Fibroblast of lung (primary cell): ENCODE measurements around the gene APBB2. TPM values are rescaled to one million over a fixed set of nuclear protein-coding genes. Genes with fewer than 3 reads are reported as not detected.
A peak's percentile ranks its signal among the peaks of the same experiment; 100 is the strongest.

Experiments
- DNase-seq, 2 donors: peaks; one replicate each; pipeline versions ENCODE4 v3.0.0 to v3.0.0-alpha.2; 2010; ENCODE audit warnings: low read depth in 2 of 2
- H2AFZ ChIP-seq: 2 replicates; pipeline ENCODE4 v1.5.1; 2012; ENCODE audit warnings: low read length, control low read depth, inconsistent platforms
- H3K27ac ChIP-seq: 2 replicates; pipeline ENCODE4 v1.5.1; 2011; ENCODE audit warnings: low read length, control low read depth; ENCODE audit not compliant: insufficient read depth
- H3K27me3 ChIP-seq: 2 replicates; pipeline ENCODE4 v1.5.1; 2011; ENCODE audit warnings: mild to moderate bottlenecking, low read length; ENCODE audit not compliant: control insufficient read depth, insufficient read depth
- H3K36me3 ChIP-seq: 2 replicates; pipeline ENCODE4 v1.5.1; 2011; ENCODE audit warnings: low read length; ENCODE audit not compliant: control insufficient read depth, insufficient read depth
- H3K4me1 ChIP-seq: 2 replicates; pipeline ENCODE4 v1.5.1; 2011; ENCODE audit warnings: low read length; ENCODE audit not compliant: control insufficient read depth, insufficient read depth; ENCODE audit errors: extremely low read depth
- H3K4me2 ChIP-seq: 2 replicates; pipeline ENCODE4 v1.5.1; 2011; ENCODE audit warnings: low read length, control low read depth; ENCODE audit not compliant: insufficient read depth; ENCODE audit errors: extremely low read depth
- H3K4me3 ChIP-seq, 4 experiments: fragments of 200-600 bp in 1 of 4; sonication (generic) in 1 of 4; replicated peaks in 1 of 4; 2 replicates each; pipeline ENCODE4 v1.5.1; 2011 to 2016; ENCODE audit warnings: low read length in 4 of 4, low read depth in 3 of 4, mild to moderate bottlenecking in 3 of 4, control low read depth in 2 of 4, inconsistent platforms in 1 of 4, mixed read lengths in 1 of 4; ENCODE audit not compliant: insufficient read depth in 1 of 4; ENCODE audit errors: control extremely low read depth in 1 of 4
- H3K79me2 ChIP-seq: 2 replicates; pipeline ENCODE4 v1.5.1; 2012; ENCODE audit warnings: mild to moderate bottlenecking, low read length, inconsistent platforms; ENCODE audit not compliant: control insufficient read depth, insufficient read depth
- H3K9ac ChIP-seq: 2 replicates; pipeline ENCODE4 v1.5.1; 2011; ENCODE audit warnings: mild to moderate bottlenecking, low read length, control low read depth; ENCODE audit not compliant: insufficient read depth
- H3K9me3 ChIP-seq: 2 replicates; pipeline ENCODE4 v1.5.1; 2012; ENCODE audit warnings: low read depth, low read length; ENCODE audit not compliant: control insufficient read depth, insufficient read depth
- H4K20me1 ChIP-seq: 2 replicates; pipeline ENCODE4 v1.5.1; 2011; ENCODE audit warnings: low read length; ENCODE audit not compliant: control insufficient read depth, insufficient read depth; ENCODE audit errors: extremely low read depth
- CTCF ChIP-seq, 2 donors: IDR thresholded peaks in 1 of 2; conservative IDR thresholded peaks in 1 of 2; 1 replicate in 1 of 2; 2 replicates in 1 of 2; pipeline ENCODE4 v1.5.1; 2011 to 2012; ENCODE audit warnings: low read length in 2 of 2, control low read depth in 1 of 2, inconsistent platforms in 1 of 2, low read depth in 1 of 2, mild to moderate bottlenecking in 1 of 2
- EZH2 ChIP-seq: IDR thresholded peaks from 2 replicates; pipeline ENCODE4 v1.5.1; 2012; ENCODE audit warnings: low read length, control low read depth, mild to moderate bottlenecking; ENCODE audit errors: missing control alignments
- polyA plus RNA-seq, 2 donors: library from polyadenylated mRNA; depleted of rRNA in 1 of 2; stranded (reverse) in 1 of 2; unstranded in 1 of 2; fragments of >200 nt; gene quantifications; 2 replicates each; pipeline ENCODE4 v1.2.1, GENCODE V29; 2011 to 2012; ENCODE audit warnings: missing spikeins in 1 of 2
- total RNA-seq: library from RNA; depleted of rRNA; stranded (reverse); fragments of >200 nt; gene quantifications from 2 replicates; pipeline ENCODE4 v1.2.1, GENCODE V29; 2014

The APBB2 gene
- total and polyA plus RNA-seq, 2 donors (not counting 1 experiment from before 2014, with no cell fraction given), result 25.1 to 29.8 TPM

DNA sequence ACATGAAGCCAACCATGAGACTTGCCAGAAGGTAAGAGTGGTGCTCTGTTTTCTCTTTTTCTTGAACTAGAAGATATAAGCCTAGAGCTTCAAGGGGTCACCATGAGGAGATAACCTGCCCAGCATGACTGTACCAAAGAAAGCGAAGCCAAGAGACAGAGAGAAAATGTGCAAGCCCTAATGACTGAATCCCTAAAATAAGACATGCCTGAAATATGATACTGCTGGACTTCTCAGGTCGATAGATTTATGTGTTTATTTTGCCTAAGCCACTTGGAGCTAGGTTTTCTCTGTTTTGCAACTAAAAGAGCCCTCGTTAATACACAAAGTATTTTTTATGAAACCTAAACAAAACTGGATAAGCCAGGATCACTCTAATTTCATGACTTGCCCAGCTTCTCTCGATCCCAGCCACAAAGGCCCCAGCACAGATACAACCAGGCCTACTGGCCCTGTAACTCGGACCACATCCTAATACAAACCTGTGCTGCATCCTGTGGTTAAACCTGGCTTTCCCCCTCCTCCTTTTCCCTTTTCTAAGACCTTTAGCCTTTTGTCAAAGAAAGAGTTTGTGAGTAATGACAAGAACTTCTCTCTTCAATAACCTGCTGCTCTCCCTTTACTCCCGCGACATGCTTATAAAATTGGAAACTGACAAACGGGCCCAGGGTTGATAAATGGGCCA is 185.8 kb downstream of the APBB2 start:
- H3K4me1 ChIP-seq, result no peaks in the 10 kb centered on the region
- no peak overlapping the region for H3K4me3 ChIP-seq
- no peak overlapping the region for H3K9ac ChIP-seq
- no peak for TF ChIP-seq CTCF (conservative IDR thresholded peaks at IDR 0.05 in 1 of 2, IDR thresholded peaks at IDR 0.05 in 1 of 2; ENCODE audit: low read depth in 1 of 2, low read length in 2 of 2)
- no peak for TF ChIP-seq EZH2
- no peak overlapping the region for H3K27ac ChIP-seq
- peak; percentile 38 to 61 for DNase-seq
- no peaks in the 10 kb centered on the region for H3K9me3 ChIP-seq
- no peaks in the 10 kb centered on the region for H3K27me3 ChIP-seq
- H2AFZ ChIP-seq, result no peak overlapping the region
- H4K20me1 ChIP-seq, result no peaks in the 10 kb centered on the region
- no peaks in the 10 kb centered on the region for H3K36me3 ChIP-seq
- no peak overlapping the region for H3K4me2 ChIP-seq
- no peaks in the 10 kb centered on the region for H3K79me2 ChIP-seq

GRCh38 chr4:41026971-41027370 is 187.4 kb downstream of the APBB2 start:
- no peaks in the 10 kb centered on the region for H3K9me3 ChIP-seq
- no peaks in the 10 kb centered on the region for H3K79me2 ChIP-seq
- no peak for DNase-seq
- H2AFZ ChIP-seq, result no peak overlapping the region
- H3K4me2 ChIP-seq, result no peak overlapping the region
- TF ChIP-seq EZH2 (no peak), CTCF (conservative IDR thresholded peaks at IDR 0.05 in 1 of 2, IDR thresholded peaks at IDR 0.05 in 1 of 2; ENCODE audit: low read depth in 1 of 2, low read length in 2 of 2) (no peak)
- no peak overlapping the region for H3K27ac ChIP-seq
- no peaks in the 10 kb centered on the region for H3K27me3 ChIP-seq
- H3K4me1 ChIP-seq, result no peaks in the 10 kb centered on the region
- H3K4me3 ChIP-seq, result no peak overlapping the region
- no peak overlapping the region for H3K9ac ChIP-seq
- no peaks in the 10 kb centered on the region for H4K20me1 ChIP-seq
- H3K36me3 ChIP-seq, result no peaks in the 10 kb centered on the region

DNA sequence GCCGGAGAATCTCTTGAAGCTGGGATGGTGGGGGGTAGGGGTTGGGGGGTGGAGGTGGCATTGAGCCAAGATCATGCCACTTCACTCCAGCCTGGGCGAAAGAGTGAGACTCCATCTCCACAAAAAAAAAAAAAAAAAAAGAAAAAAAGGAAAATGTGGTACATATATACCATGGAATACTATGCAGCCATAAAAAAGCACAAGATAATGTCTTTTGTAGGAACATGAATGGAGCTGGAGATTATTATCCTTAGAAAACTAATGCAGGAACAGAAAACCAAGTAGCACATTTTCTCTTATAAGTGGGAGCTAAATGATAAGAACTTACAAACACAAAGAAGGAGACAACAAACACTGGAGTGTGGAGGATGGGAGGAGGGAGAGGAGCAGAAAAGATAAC is 188.5 kb downstream of the APBB2 start:
- H3K36me3 ChIP-seq, result no peaks in the 10 kb centered on the region
- TF ChIP-seq EZH2 (no peak), CTCF (conservative IDR thresholded peaks at IDR 0.05 in 1 of 2, IDR thresholded peaks at IDR 0.05 in 1 of 2; ENCODE audit: low read depth in 1 of 2, low read length in 2 of 2) (no peak)
- no peaks in the 10 kb centered on the region for H3K4me1 ChIP-seq

More for the DNA sequence above, 188.5 kb downstream of the APBB2 start:
- Histone ChIP-seq H3K9ac (no peak overlapping the region), H4K20me1 (no peaks in the 10 kb centered on the region), H3K79me2 (no peaks in the 10 kb centered on the region), H3K4me2 (no peak overlapping the region), H2AFZ (no peak overlapping the region), H3K4me3 (no peak overlapping the region), H3K9me3 (no peaks in the 10 kb centered on the region), H3K27me3 (no peaks in the 10 kb centered on the region), H3K27ac (no peak overlapping the region)
- no peak for DNase-seq
